ENCODE measurements around the gene PDAP1.
"Not testable (repeated sequence)": the region's sequence is repeated elsewhere in the genome, so short reads cannot be mapped to it uniquely, and the experiment has no call there.

PDAP1 gene

GRCh38 chr7:99399597-99399996, 8.8 kb downstream of the PDAP1 start:
- no peak overlapping the region for H3K4me3 ChIP-seq (ENCODE audit: low read length)
- no peak for DNase-seq (ENCODE audit: low read depth, low spot score)

DNA sequence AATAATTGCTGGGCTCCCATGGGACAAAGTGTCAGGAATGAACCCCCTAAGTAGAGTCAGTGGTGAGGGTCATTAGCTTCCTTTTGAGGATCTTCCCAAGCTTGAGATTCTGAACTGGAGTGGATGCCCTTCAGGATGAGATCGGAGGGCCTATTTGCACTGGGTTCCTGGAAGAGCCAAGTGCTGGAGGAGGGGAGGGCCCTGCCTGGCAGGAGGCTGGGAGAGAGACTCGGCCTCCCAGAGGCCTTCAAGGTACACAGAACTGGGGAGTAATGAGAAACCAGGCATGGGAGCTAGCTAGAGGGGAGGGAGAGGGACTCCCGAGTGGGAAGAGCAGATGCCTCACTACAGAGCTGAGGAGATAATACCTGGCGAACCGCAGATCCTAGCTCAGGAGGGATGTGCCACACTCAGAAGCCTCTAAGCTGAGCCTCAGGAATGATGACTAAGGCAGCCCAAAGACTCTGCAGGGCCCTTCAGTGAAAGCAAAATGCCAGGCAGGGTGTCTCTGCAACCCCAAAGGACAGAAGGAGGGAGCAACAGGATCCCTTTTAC, 9.4 kb downstream of the PDAP1 start:
- no peak for DNase-seq (ENCODE audit: low read depth, low spot score)
- no peak overlapping the region for H3K4me3 ChIP-seq (ENCODE audit: low read length)

DNA sequence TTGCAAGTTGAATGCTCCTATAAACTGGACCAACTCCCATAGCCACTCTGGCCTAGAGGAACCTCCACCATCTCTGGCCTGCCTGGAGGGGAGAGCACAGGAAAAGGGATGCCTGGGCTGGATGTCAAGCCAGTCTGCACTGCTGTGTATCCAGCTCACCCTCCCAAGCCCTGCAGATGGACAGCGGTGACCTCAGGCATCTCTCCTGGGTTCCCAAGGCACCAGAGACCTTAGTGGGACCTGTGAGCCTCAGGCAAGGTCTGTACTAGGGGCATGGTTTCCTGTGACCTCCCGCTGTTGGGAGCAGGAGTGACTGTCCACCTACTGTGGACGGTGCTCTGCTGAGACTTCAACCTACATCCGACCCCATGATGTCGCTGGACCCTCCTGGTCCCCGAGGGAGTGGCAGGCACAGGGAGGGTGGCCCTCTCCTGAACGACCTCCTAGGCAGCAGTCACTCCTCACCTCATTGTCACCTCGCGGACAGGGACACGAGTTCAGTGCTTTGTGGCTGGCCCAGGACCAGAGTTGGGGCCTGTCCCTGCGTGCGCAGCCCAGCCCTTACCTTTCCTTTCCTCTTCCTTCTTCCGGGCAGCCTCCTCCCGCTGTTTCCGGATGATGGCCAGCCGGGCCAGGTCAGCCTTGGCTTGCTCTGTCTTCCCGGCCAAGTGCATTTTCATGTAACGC, 11.0 kb downstream of the PDAP1 start:
- no peak overlapping the region for H3K4me3 ChIP-seq (ENCODE audit: low read length)
- DNase-seq (ENCODE audit: low read depth, low spot score), result no peak

DNA sequence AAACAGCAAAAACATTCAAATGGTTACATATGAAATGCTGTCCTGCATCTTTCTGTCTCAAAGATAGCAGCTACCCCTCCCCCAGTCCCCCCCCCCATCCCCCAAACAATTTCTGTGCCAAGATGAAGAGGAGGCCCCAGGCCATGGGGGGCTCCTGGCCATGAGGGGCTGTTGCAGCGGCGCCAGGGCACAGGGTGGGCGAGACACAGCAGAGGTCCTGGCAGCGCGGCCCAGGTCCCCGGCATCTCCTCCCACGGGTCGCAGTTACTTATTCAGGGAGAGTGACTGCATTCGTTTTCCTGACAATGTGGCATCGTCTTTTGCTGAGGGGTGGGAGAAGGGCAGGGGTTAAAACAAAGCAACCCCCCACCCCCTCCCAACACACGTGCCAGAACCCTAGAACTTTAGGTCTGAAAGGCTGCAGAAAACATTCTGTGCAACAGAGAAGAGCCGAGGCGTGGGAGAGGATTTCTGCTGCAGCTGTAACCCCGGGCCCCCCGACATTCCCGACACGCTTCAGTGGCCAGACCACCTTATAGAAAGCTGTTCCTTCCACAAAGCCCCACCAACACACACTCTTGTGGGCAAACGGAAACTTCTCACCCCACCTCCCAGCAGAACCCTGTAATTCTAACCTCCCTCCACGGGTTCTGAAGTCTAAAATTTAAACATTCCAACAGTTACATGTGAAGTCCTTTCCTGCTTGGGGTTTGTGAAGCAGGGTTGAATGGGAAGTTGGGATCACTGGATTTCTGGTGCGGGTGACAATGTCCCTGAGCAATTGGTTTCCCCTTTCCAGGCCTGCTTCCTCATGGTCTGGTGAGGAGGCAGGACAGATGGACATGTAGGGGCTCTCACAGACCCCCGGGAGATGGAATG, 11.7 kb downstream of the PDAP1 start:
- no peak overlapping the region for H3K4me3 ChIP-seq (ENCODE audit: low read length)
- no peak for DNase-seq (ENCODE audit: low read depth, low spot score)

DNA sequence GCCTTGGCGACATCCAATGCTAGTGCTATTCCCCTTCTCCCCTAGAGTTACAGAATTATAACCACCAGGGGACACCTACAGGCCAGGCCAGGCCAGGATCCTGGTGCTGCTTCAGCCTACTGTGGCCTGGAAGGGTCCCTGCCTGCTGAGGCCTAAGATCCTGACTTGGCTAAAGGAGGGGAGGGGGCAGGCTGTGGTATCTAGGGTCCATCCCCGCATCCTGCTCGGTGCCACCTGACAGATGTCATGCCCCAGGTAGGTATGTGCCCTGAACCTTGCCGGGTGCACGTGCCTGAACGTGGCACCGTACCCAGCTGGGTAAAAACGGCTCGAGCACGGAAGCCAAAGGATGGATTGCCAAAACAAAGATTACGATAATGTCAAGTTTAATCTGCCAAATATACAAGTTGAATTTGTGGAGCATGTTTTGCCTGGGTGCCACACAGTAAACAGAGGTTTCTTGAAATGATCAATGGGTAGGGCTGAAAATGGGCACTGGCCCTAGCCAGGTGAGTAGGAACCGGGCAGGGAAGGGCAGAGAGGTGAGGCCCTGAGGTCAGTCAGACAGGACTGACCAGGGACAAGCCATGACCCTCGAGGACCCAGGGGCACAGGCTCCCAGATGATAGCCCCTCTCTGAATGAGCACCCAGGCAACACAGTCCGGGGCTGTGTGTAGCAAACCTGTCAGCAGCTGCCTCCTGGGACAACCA, 12.6 kb downstream of the PDAP1 start:
- DNase-seq (ENCODE audit: low read depth, low spot score), result no peak
- H3K4me3 ChIP-seq (ENCODE audit: low read length), result no peak overlapping the region

DNA sequence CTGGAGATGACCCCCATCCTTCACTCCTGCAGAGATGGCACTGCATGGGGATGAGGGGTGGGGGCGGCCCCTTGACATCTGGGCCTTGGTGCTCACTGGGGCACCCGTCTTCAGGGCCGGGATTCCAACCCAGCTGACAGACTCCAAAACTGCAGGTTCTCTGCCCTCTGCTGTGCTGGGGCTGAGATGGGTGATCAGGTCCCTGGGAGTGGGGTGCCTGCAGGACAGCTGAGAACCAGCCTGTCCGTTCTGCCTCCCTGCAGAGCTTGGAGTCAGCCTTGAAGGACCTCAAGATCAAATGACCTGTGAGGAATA, 14.3 kb downstream of the PDAP1 start:
- H3K4me3 ChIP-seq (ENCODE audit: low read length), result no peak overlapping the region

GRCh38 chr7:99393355-99394187, 14.8 kb downstream of the PDAP1 start:
- no peak for DNase-seq (ENCODE audit: low read depth, low spot score)
- H3K4me3 ChIP-seq (ENCODE audit: low read length), result no peak overlapping the region

More for the DNA sequence above, 14.3 kb downstream of the PDAP1 start:
- DNase-seq (ENCODE audit: low read depth, low spot score), result no peak

- no peak for DNase-seq (ENCODE audit: low read depth, low spot score)
- no peak overlapping the region for H3K4me3 ChIP-seq (ENCODE audit: low read length)
These were observed 15.6 kb downstream of the PDAP1 start for GRCh38 chr7:99392659-99393354.

GRCh38 chr7:99392046-99392445, 16.4 kb downstream of the PDAP1 start:
- DNase-seq (ENCODE audit: low read depth, low spot score), result no peak
- H3K4me3 ChIP-seq (ENCODE audit: low read length), result no peak overlapping the region

GRCh38 chr7:99390941-99391602, 17.3 kb downstream of the PDAP1 start:
- no peak overlapping the region for H3K4me3 ChIP-seq (ENCODE audit: low read length)
- DNase-seq (ENCODE audit: low read depth, low spot score), result no peak

GRCh38 chr7:99389772-99390171, 18.6 kb downstream of the PDAP1 start:
- no peak overlapping the region for H3K4me3 ChIP-seq (ENCODE audit: low read length)

GRCh38 chr7:99387912-99388311, 20.5 kb downstream of the PDAP1 start:
- DNase-seq (ENCODE audit: low read depth, low spot score), result no peak
- no peak overlapping the region for H3K4me3 ChIP-seq (ENCODE audit: low read length)

More at GRCh38 chr7:99389772-99390171, 18.6 kb downstream of the PDAP1 start:
- DNase-seq (ENCODE audit: low read depth, low spot score), result no peak

- DNase-seq (ENCODE audit: low read depth, low spot score); H3K4me3 ChIP-seq (ENCODE audit: low read length): not testable (repeated sequence)
These were observed 21.2 kb downstream of the PDAP1 start for GRCh38 chr7:99387239-99387635.

DNA sequence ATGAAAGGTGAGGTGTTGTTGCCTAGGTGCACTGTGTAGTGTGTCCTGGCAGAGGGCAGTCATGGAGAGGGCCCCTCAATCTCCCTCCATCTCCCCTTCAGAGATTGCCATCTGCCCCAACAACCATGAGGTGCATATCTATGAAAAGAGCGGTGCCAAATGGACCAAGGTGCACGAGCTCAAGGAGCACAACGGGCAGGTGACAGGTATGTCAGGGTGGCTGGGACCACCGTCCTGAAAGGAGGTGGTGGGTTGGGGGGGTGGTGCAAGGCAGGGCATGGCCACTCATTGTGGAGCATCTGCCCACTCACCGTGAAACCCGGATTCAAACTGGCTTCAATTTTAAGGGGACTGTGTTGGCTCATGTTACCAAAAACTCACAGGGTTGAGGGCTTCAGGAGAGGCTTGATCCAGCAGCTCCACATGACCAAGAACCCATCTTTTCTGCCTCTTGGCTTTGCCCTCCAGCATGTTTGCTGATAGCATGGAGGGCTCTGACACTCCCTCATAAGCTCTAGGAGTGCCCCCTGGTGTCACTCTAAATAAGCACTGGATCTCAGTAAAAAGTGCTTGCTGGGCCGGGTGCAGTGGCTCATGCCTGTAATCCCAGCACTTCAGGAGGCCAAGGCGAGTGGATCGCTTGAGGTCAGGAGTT, 21.7 kb downstream of the PDAP1 start:
- DNase-seq (ENCODE audit: low read depth, low spot score), result no peak
- no peak overlapping the region for H3K4me3 ChIP-seq (ENCODE audit: low read length)

DNA sequence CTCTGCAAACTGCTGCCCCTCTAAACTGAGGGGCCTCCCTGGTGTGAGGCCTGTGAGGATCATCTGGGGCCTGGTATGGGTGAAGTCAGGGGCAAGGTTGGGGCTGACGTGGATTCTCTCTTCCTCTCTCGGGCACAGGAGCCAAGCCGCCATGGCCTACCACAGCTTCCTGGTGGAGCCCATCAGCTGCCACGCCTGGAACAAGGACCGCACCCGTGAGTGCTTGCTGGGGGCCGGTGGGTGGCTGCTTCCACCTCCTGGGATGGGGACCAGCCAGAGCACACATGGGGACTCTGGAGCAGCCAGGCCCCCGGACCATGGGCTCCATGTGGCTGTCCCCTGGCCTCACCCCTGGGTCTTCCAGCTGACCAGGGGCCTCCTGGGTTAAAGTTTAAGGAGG, 22.8 kb downstream of the PDAP1 start:
- H3K4me3 ChIP-seq (ENCODE audit: low read length), result no peak overlapping the region

DNA sequence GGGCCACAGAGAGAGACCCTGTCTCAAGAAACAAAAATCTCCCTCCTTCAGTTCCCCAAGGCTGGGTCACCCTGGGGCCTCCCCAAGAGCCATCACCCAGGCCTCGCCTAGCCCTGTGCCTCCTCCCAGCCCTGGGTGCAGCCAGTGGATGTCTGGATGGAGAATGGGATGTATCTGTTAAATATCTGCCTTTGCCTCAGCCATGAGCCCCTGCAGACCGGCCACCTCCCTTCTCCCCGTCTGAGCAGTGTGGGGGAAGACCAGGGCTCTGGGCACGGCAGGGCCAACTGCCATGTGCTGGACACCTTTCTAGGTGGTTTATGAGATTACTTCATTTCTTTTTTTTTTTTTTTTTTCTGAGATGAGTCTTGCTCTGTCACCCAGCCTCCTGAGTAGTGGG, 23.9 kb downstream of the PDAP1 start:
- no peak for DNase-seq (ENCODE audit: low read depth, low spot score)
- no peak overlapping the region for H3K4me3 ChIP-seq (ENCODE audit: low read length)

More for the DNA sequence above, 22.8 kb downstream of the PDAP1 start:
- DNase-seq (ENCODE audit: low read depth, low spot score), result no peak

- H3K4me3 ChIP-seq (ENCODE audit: low read length), result no peak overlapping the region
- DNase-seq (ENCODE audit: low read depth, low spot score), result no peak
These were observed 24.5 kb downstream of the PDAP1 start for GRCh38 chr7:99383791-99384370.
